ENCODE data around the gene SPANXN1.
"Not testable (repeated sequence)": the region's sequence is repeated elsewhere in the genome, so short reads cannot be mapped to it uniquely, and the experiment has no call there.

Gene SPANXN1

DNA sequence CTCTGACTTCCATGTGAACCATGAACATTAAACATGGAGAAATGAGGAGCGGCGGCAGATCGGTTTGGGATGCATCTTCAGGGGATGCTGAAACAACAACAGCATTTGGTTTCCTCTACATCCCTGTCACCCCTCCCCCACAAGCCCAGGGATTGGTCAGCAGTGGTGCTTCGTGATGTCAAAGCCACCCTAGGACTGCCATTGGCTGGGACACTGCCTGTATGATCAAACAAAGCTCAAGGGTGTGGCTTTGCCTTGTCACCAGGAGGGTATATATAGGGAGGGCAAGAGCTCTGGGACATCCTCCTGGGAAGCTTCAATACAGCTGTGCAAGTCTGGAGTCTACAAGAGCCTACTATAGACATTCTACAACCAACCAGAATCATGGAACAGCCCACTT is at the start of gene SPANXN1:
SPANXN1 (plus strand) TSS at position 301 of the 400 bp plus-strand sequence; CDS start at position 385, 84 bp downstream.
- DNase-seq = not testable (repeated sequence)

DNA sequence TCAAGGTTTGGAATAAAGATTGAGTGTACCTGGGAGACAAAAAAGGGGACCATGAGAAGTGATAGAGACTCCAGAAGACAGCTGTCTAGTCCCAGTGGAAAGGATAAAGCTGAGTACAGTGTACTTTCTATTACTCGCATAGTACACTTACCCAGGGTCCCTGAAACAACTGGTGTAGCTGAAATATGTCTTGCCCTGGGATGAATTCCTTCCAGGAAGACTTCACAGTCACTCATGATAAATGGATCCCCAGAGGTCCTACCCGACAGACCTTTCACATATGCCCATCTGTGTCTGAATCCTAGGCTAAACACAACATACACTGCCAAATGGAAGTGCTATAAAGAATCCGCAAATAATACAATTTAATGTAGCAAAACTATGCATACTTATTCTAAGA is 48.2 kb upstream of the SPANXN1 start:
- DNase-seq = no peak

DNA sequence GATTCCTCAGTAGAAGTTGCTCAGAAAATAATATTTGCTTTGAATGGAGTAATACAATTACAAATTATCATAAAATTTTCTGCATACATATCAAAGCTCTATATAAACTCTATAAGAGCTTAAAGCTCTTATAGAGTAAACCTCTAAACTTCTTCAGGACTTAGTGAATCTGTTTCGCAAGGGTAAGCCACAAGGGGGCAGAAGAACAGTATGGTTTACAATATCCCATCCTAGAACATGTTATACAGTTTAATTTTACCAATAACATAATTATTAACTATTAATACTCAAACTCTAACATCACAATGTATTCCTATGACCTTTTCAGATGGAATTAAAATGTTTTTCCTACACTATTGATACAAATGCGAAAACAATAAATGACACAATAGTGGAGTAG is 33.8 kb upstream of the SPANXN1 start:
- DNase-seq = no peak

GRCh38 chrX:145292218-145292617 is 44.9 kb downstream of the SPANXN1 start:
- DNase-seq = no peak

Data from CD4-positive, alpha-beta T cell treated with Interleukin-17A for 1 hour (primary cell).